Retinal pigment epithelial cell (primary cell): ENCODE data around the gene ARID3B.

Experiments
- DNase-seq: peaks from one replicate; pipeline ENCODE4 v3.0.0-alpha.2; 2010; ENCODE audit warnings: low read depth
- H3K4me3 ChIP-seq: 2 replicates; pipeline ENCODE4 v1.5.1; 2011; ENCODE audit warnings: mild to moderate bottlenecking, low read length, control low read depth, moderate library complexity
- CTCF ChIP-seq: conservative IDR thresholded peaks from 2 replicates; pipeline ENCODE4 v1.5.1; 2011; ENCODE audit warnings: low read depth, low read length, control low read depth, inconsistent platforms

Gene ARID3B

GRCh38 chr15:74614744-74615507 is 73.9 kb downstream of the ARID3B start:
- DNase-seq = no peak
- peak overlapping the region; percentile 96 for H3K4me3 ChIP-seq
- TF ChIP-seq CTCF = peak; percentile 6

GRCh38 chr15:74615508-74616365 is 74.7 kb downstream of the ARID3B start, which contains the start of gene CLK3:
Gene CLK3, plus strand, starts transcription at chr15:74615836. Its CDS starts 3,361 bp downstream, at chr15:74619197.
- H3K4me3 ChIP-seq = peak within 1 kb of the TSS; percentile 96
- TF ChIP-seq CTCF = no peak
- peak; percentile 66 for DNase-seq

- DNase-seq = no peak
- TF ChIP-seq CTCF = no peak
- H3K4me3 ChIP-seq = peak overlapping the region; percentile 96
Measured at GRCh38 chr15:74616366-74616939, 75.4 kb downstream of the ARID3B start.

GRCh38 chr15:74616996-74617395 is 76.0 kb downstream of the ARID3B start:
- no peak for TF ChIP-seq CTCF
- H3K4me3 ChIP-seq = peak overlapping the region; percentile 96
- no peak for DNase-seq

- TF ChIP-seq CTCF = no peak
- no peak for DNase-seq
- no peak overlapping the region for H3K4me3 ChIP-seq
Measured at GRCh38 chr15:74618841-74619596, 78.0 kb downstream of the ARID3B start.

GRCh38 chr15:74619916-74620635 is 79.1 kb downstream of the ARID3B start:
- TF ChIP-seq CTCF = no peak
- H3K4me3 ChIP-seq = no peak overlapping the region
- DNase-seq = no peak
